ENCODE data around the gene NIPAL4.

NIPAL4 gene

DNA sequence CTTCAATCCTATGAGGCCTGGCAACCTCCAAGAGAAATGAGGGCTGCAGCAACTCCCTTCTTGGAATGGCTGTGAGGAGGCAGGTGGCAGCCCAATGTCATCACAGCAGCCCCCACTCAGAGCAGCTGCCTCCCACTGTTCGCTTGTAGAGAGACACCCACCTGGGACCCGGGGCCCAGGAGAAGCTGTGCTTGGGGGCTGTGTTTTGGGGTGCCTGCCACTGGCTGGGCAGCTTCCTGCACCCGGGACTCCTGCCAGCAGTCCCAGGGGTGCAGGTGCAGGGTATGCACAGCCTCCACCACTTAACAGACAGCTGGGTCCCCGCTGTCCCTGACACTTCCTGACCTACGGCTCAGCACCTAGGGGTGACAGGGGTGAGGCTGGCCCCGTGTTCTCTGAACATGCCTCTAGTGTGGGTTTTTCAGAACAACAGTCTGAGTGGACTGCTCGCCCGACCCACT is 26.2 kb downstream of the NIPAL4 start:
- DNase-seq = no peak

DNA sequence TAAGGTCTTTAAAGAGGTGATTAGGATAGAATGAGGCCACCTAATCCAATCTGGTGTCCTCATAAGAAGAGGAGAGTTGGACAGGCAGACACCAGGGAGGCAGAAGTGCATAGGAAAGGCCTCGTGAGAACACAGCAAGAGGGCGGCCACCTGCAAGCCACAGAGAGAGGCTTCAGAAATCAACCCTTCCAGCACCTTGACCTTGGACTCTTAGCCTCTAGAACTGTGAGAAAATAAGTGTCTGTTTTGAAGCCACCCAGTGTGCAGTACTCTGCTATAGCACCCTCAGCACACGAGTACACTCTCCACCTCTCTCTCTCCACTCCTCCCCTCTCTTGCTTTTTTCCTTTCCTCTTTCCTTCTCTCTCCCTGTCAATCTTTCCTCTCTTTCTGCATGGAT is 26.8 kb downstream of the NIPAL4 start:
- DNase-seq = no peak

DNA sequence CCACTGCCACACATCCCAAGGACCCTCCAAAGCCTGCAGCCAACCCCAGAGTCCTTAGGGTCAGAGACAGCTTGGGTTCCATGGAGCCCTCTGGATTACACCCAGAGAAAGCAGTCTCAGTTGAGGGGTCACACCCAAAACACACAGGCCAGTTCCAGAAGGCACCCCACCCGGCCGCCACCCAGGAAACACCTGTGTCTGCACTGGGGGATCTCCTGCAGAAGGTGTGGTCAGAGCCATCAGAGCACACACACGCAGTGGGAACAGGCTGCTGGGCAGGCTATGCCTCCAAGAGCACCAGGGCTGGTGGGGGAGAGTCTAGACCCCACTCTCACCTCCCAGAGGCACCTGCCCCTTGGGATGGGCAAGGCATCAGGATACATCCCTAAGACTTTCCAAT is 27.3 kb downstream of the NIPAL4 start:
- no peak for DNase-seq

DNA sequence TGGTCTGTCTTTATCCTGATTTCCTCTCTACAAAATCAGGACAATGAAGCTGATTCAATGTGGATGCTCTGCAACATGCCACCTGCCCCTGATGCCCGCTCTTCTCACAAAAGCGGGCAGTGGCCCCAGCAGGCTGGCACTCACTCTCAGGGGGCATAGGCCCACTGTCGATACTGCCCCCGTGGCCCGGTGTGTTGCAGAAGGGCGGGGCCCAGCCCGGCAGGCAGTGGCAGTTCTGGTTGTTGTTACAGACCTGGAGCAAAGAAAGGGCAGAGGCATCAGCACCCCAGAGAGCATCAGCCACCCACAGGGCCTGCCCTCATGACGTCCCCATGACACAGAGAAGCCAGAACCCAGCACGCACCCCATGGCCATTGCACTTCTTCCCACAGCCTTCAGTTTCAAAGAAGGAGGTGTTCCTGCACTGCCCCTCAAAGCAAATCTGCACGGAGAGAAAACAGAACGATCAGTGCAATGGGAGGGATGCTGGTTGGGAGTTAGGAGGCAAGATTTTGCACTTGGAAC is 31.5 kb downstream of the NIPAL4 start:
- no peak for DNase-seq

DNA sequence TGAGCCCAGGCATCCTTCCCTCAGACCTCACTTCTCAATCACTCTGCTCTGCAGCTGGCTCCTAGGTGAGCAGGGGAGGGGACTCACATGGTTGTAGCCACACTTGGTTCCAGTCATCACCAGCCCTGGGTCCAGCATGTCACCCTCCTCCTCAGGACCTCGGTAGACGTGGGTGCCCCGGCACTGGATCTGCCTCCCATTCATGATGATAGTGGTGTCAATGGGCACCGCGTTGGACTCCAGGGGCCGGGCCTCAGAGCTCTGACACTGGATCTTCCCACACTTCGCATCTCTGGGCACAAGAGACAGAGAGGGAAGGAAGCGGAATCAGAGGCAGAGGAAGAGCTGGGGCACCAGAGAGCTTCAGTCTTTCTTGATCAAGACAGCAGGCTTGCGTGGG is 32.9 kb downstream of the NIPAL4 start:
- DNase-seq = no peak

GRCh38 chr5:157494178-157494832 is 34.3 kb downstream of the NIPAL4 start:
- DNase-seq = no peak

DNA sequence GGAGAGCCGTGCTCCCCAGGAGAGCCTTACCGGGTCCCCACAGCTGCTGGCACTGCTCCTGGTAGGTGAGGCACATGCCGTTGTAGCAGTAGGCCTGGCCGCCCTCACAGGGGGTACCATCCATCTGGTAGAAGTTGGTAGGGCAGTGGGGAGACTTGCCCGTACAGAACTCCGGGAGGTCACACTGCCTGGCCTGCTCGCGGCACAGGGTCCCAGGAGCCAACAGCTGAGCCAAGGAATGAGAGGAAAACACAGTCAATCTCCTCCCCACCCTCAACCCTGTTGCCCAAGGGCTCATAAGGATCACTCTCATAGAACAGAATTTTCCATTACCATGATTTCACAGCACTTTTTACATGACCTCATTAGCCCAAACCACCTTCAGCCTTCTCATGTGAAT is 36.9 kb downstream of the NIPAL4 start:
- no peak for DNase-seq

DNA sequence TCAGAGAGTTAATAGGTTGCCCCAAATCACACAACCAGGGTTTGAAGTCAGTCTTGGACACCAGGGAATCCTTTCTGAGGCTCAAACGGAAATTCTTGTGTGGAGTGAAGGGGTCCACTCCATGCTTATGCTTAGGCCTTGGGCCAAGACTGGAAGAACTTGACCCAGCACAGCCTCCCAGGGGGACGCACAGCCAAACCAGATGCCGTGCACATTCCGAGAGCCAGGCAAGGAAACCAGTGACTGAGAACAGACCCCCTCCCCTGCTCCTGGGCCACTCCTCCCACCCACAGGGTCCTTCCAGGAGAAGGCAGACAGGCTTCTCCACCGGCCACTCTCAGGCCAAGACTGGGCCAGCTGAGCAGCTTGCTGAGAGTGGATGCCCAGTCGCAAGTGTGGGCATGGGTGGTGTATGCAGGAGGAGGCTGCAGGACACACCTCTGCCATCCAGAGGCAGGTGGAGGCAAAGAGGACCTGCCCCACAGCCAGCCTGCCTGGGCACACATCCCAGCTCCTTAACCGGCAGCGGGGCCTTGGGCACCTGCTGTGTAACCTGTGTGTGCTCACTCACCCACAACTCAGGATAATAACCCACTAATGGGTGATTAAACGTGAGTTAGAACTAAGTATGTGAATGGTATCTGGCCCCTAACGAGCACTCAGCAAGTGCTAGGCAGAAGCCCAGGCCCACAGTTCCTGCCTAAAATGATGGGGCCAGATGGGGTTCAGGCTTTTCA is 38.0 kb downstream of the NIPAL4 start:
- no peak for DNase-seq

GRCh38 chr5:157502143-157502647 is 42.2 kb downstream of the NIPAL4 start:
- DNase-seq = no peak

DNA sequence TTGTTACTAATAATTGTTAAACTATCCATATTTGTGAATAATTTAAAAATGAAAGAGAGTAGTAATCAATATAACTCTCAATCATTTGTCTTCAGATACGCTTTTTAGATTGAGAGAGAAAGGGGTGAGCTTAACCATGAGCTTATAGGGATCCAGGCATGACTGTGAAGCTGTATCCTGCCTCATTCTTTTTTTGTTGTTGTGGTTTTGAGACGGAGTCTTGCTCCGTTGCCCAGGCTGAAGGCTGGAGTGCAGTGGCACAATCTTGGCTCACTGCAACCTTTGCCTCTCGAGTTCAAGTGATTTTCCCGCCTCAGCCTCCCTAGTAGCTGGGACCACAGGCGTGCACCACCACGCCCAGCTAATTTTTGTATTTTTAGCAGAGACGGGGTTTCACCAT is 44.0 kb downstream of the NIPAL4 start:
- no peak for DNase-seq

DNA sequence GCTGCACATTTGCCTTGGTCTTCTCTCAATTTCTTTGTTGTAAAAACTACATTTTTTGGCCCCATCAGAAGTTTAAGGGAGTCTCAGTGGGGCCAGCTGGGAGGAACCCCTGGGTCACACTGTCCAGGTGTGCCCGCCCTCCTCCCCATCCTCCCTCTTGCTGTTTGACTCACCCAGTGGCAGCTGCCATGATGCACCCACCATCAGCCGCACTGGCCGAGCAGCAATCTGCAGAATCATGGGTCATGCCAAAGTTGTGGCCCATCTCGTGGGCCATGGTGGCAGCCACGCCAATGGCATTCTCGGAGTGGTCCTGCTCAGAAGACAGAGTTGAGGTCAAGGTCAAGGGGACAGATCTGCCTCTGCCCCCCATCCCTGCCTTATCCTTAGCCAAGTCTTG is 45.5 kb downstream of the NIPAL4 start:
- DNase-seq = no peak

DNA sequence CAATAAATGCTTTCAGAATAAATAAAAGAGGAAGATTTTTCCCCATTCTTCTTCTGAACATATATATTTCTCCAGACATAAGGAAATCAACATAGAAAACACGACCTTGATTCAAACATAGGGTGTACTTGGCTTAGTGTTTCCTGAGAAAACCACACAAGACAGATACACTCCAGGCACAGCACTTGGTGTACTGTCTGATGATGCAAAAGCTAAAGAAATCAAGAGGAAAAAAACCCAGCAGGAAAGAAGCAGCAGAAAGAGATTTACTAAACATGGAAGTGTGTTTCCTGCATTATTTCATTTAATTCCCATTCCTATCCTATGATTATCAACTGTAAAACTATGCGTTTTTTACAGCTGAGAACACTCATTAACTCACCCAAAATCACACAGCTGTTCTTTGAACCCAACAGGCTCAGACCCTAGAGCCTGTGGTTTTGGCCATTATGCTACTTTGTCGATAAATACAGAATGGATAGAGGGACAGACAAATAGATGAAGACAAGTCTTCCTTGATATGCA is 46.1 kb downstream of the NIPAL4 start:
- DNase-seq = no peak

GRCh38 chr5:157506981-157507780 is 47.2 kb downstream of the NIPAL4 start:
- DNase-seq = no peak

- DNase-seq = no peak
Observed at GRCh38 chr5:157509093-157509492, 49.1 kb downstream of the NIPAL4 start.

DNA sequence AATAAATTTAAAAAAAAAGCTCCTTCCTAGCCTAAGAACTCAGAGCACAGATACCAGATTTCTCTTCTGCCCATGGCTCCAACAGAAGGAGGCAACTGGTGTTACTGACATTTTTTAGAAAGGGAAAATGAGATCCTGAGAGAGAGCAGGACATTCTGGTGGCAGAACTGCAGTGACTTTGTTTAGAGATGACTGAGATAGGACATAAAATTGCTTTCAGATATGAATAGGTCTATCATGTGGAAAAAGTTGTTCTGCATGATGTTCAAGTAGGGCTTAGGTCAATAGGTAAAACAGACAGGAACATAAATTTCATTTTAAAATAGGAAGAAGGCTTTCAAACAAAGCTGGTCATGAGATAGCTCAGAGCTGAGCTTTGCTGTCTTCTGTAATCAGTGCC is 49.6 kb downstream of the NIPAL4 start:
- no peak for DNase-seq

DNA sequence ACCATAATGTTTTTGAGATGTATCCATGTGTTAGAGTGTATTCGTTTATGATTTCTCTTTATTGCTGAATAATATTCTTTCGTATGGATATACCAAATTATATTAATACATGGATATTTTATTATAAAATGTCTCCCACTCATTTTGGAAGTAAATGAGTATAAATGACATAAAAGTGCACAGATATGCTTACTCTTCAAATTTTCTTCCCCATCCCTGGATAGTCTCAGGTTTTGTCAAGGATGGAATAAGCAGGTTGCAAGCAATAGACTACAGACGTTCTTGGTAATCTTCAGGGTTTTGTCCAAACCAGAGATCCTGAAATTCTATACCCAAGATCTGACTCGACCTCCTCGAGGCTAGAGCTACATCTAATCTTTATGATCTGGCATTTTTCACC is 50.7 kb downstream of the NIPAL4 start:
- no peak for DNase-seq

DNA sequence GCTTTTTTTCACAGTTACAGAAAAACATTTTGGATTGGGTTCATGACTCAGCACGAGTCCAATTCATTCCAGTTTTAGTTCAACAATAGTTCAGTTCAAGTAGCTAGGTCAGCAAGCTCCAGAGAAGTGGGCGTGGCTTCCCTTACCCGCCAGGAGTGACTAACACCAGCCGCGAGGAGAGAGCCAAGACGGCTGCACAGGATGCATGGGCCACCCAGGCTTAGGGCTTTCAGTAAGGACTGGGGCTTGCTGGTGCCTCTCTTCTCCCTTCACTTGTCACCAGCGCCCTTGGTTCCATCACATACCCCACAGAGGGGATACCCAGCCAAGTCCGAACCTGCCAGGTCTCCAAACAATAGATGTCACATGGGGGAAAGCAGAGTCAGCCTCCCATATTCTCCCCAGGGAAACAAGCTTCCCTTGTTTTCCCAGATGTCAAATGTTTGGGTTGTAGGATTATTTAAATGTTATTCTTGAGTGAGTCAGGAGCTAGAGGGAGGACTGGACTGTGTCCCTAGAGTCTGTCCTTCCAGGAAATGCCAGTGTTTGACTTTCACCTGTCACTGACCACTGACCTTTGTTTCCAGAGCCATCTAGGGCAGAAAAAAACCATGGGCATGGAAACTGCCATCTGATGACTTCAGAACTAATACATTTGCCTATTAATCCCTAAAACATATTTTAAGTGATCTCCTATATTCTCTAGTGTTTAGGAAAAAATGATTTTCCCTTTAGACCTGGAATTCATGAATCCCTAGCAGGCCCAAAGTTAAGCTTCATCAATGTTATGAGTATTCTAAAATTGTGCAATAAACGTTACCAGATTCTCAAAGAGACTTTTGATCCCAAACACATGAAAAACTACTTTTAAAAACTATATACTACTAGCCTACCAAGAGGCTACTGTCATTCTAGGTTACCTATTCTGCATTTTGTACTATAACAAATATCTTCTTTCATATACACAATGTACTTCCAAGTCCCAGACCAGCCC is 51.9 kb downstream of the NIPAL4 start:
- DNase-seq = no peak

- DNase-seq = no peak
Observed at GRCh38 chr5:157513182-157513581, 53.2 kb downstream of the NIPAL4 start.

DNA sequence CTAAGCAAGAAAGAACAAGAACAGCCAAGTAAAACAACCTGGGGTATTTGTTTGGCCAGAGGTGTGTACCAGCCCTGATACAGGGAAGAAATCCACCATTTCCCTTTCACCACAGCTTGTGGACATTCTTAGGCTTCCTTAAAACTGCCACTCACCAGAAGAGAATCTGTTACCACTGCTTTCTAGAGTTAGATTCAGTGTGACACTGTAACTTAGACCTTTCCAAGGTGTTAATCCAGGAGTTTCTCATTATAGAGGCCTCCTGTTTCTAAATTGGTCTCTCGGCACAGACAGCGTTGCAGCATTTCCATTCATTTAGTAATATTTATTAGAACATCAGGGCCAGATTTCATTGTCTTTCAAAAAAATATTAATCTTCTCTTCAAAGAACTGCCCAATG is 55.0 kb downstream of the NIPAL4 start:
- no peak for DNase-seq

- no peak for DNase-seq
Observed at GRCh38 chr5:157516006-157516405, 56.0 kb downstream of the NIPAL4 start.

DNA sequence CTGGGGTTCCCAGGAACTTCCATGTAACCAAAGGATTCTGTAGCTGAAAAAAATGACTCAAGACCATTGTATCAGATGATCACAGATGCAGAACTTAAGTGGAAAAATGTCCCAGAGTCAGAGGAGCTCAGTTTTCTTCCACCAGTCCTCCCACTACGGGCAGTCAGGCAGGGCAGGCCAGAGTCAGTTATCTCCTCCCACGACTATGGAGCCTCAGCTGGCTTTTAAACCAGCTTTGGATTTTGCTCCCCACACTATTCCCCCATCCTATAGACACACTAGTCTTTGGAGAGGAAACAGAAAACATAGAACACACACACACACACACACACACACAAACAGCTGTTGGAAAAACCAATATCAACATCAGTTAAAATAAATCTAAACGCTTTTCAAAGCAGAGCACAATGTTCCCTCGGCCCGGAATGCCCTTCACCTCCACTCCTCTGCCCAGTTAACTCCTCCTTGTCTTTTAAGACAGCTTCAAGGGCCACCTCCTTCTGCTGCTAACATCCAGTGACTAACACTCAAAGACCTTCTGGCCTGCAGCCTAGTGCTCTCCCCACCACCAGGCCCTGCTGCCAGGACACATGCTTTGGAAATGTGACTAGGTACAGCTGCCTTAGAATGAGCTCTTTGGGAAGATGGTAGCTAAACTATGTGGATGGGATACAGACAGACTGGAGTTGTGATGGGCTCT is 56.8 kb downstream of the NIPAL4 start:
- DNase-seq = no peak

All from activated CD8-positive, alpha-beta memory T cell treated with anti-CD3 and anti-CD28 coated beads, Interleukin-2, amount 50 U/mL, for 4 hours (primary cell).